ENCODE results near the gene PAK6. TPM values are rescaled to one million over a fixed set of nuclear protein-coding genes. Genes with fewer than 3 reads are reported as not detected.

Gene PAK6
- polyA plus RNA-seq, 1 donor from 2014 or later = 32.4 TPM

GRCh38 chr15:40310001-40310959 is 71.4 kb downstream of the PAK6 start:
- no peak for TF ChIP-seq EP300 (conservative IDR thresholded peaks at IDR 0.05; ENCODE audit: poor library complexity, severe bottlenecking)
- TF ChIP-seq REST (IDR thresholded peaks at IDR 0.05; ENCODE audit: borderline replicate concordance) = no peak
- peak; percentile 77 for TF ChIP-seq CTCF (IDR thresholded peaks at IDR 0.05; ENCODE audit: poor library complexity, severe bottlenecking)
- TF ChIP-seq EZH2 (IDR thresholded peaks at IDR 0.05; ENCODE audit: borderline replicate concordance, insufficient read depth, low read length, poor library complexity, severe bottlenecking) = no peak
- TF ChIP-seq TAF1 (IDR thresholded peaks at IDR 0.05; ENCODE audit: low read depth) = no peak
- TF ChIP-seq MXI1 (conservative IDR thresholded peaks at IDR 0.05; ENCODE audit: poor library complexity, severe bottlenecking) = no peak
- peak; percentile 87 for TF ChIP-seq RAD21 (conservative IDR thresholded peaks at IDR 0.05)
- TF ChIP-seq SMC3 (conservative IDR thresholded peaks at IDR 0.05; ENCODE audit: poor library complexity) = peak; percentile 91

GRCh38 chr15:40310993-40311392 is 72.1 kb downstream of the PAK6 start:
- no peaks in the 10 kb centered on the region for H3K9me3 ChIP-seq (ENCODE audit: low read length)
- no peaks in the 10 kb centered on the region for H3F3A ChIP-seq (ENCODE audit: insufficient read depth, low read length, poor library complexity, severe bottlenecking)
- no peak overlapping the region for H3K9ac ChIP-seq (ENCODE audit: low read length)
- H3K4me3 ChIP-seq (ENCODE audit: low read length) = no peak overlapping the region
- no peak overlapping the region for H2AFZ ChIP-seq (ENCODE audit: low read depth, low read length)
- H3K4me2 ChIP-seq (ENCODE audit: low read length) = no peak overlapping the region
- TF ChIP-seq EZH2 (IDR thresholded peaks at IDR 0.05; ENCODE audit: borderline replicate concordance, insufficient read depth, low read length, poor library complexity, severe bottlenecking) (no peak), CTCF (IDR thresholded peaks at IDR 0.05; ENCODE audit: poor library complexity, severe bottlenecking) (no peak), SMC3 (conservative IDR thresholded peaks at IDR 0.05; ENCODE audit: poor library complexity) (no peak), POLR2AphosphoS5 (IDR thresholded peaks at IDR 0.05) (no peak), MXI1 (conservative IDR thresholded peaks at IDR 0.05; ENCODE audit: poor library complexity, severe bottlenecking) (no peak), REST (IDR thresholded peaks at IDR 0.05; ENCODE audit: borderline replicate concordance) (no peak), TAF1 (IDR thresholded peaks at IDR 0.05; ENCODE audit: low read depth) (no peak), EP300 (conservative IDR thresholded peaks at IDR 0.05; ENCODE audit: poor library complexity, severe bottlenecking) (no peak), RAD21 (conservative IDR thresholded peaks at IDR 0.05) (no peak)
- H3K79me2 ChIP-seq (replicated peaks; ENCODE audit: insufficient read depth, low read length) = no peaks in the 10 kb centered on the region
- H3K36me3 ChIP-seq (ENCODE audit: insufficient read depth, low read length) = no peaks in the 10 kb centered on the region
- H3K27ac ChIP-seq (ENCODE audit: low read length) = no peak overlapping the region
- H3K27me3 ChIP-seq (ENCODE audit: insufficient read depth, low read depth, low read length) = no peaks in the 10 kb centered on the region
- no peaks in the 10 kb centered on the region for H3K9me2 ChIP-seq (ENCODE audit: insufficient read depth, low read length)
- no peaks in the 10 kb centered on the region for H4K20me1 ChIP-seq (ENCODE audit: insufficient read depth)

More at GRCh38 chr15:40310001-40310959, 71.4 kb downstream of the PAK6 start:
- H4K20me1 ChIP-seq (ENCODE audit: insufficient read depth) = no peaks in the 10 kb centered on the region
- no peak overlapping the region for H2AFZ ChIP-seq (ENCODE audit: low read depth, low read length)
- no peaks in the 10 kb centered on the region for H3K27me3 ChIP-seq (ENCODE audit: insufficient read depth, low read depth, low read length)
- H3F3A ChIP-seq (ENCODE audit: insufficient read depth, low read length, poor library complexity, severe bottlenecking) = no peaks in the 10 kb centered on the region
- no peaks in the 10 kb centered on the region for H3K79me2 ChIP-seq (replicated peaks; ENCODE audit: insufficient read depth, low read length)
- H3K4me2 ChIP-seq (ENCODE audit: low read length) = no peak overlapping the region
- no peaks in the 10 kb centered on the region for H3K36me3 ChIP-seq (ENCODE audit: insufficient read depth, low read length)
- no peak overlapping the region for H3K27ac ChIP-seq (ENCODE audit: low read length)
- H3K4me3 ChIP-seq (ENCODE audit: low read length) = no peak overlapping the region
- no peak overlapping the region for H3K9ac ChIP-seq (ENCODE audit: low read length)
- no peaks in the 10 kb centered on the region for H3K9me2 ChIP-seq (ENCODE audit: insufficient read depth, low read length)
- H3K9me3 ChIP-seq (ENCODE audit: low read length) = no peaks in the 10 kb centered on the region

Measured in neural cell (in vitro differentiated cells).